HG02943 (cell line): Measurements from ENCODE around the gene OSBPL9.
"Not testable (repeated sequence)": the region's sequence is repeated elsewhere in the genome, so short reads cannot be mapped to it uniquely, and the experiment has no call there.

Experiments used
- ATAC-seq: cut with Tn5 transposase; IDR thresholded peaks from one replicate; pipeline ENCODE4 v1.9.1; 2021; ENCODE audit warnings: mild to moderate bottlenecking, low read depth, moderate library complexity; ENCODE audit not compliant: unreplicated experiment

OSBPL9 gene

DNA sequence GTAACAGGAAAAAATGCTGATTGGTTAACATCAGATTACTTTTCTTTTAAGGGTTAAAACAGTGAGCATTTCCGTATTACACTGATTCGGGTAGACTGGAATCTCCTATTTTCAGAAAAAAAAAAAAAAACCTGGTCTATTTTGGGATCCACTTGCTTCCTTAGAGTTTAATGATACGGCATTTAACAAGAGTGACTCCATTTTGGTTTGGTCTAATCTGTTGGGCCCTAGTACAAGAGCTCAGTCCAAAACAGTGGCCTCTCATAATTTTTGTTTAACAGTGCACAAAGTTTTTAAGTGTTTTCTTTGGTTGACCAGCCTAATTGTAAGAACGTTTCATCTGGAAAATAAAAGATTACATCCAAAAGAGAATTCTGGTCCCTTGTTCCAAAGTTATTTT lies 141.4 kb downstream of the OSBPL9 start:
- no peak for ATAC-seq

DNA sequence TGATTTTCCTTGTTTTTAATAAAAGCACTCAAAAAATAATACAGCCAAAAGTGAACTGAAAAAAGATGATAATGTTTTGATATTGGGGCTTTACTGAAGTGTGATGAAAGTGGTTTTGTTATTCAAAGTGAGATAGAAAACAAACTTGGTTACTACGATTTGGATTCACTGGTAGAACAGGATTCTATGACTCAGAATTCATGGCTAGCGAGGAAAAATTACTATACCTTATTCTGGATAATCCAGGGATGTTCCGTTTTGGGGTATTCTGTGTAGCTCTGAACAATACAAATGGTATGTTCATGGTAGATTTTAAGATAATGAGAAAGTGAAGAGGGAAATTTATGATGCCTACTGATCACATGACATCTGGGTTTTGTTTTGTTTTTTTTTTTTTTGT lies 144.0 kb downstream of the OSBPL9 start:
- no peak for ATAC-seq

DNA sequence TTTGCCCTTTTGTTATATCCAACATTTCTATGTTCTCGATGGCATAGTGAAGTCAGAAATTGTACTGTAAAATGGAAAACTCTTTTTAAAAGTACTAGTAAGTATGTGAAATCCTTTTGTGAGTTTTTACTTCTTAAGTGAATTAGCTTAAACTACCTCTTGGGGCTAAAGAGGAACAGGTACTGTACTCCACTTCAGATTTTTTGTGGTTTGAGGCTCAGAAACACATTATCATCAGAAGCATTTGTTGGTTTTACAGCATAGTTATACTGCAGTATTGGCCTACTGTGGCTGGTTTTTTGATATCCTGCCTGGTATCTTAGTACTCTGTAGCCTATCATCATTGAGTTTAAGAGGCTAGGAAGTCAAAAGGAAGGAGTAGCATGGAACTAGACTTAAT lies 144.5 kb downstream of the OSBPL9 start:
- ATAC-seq = no peak

DNA sequence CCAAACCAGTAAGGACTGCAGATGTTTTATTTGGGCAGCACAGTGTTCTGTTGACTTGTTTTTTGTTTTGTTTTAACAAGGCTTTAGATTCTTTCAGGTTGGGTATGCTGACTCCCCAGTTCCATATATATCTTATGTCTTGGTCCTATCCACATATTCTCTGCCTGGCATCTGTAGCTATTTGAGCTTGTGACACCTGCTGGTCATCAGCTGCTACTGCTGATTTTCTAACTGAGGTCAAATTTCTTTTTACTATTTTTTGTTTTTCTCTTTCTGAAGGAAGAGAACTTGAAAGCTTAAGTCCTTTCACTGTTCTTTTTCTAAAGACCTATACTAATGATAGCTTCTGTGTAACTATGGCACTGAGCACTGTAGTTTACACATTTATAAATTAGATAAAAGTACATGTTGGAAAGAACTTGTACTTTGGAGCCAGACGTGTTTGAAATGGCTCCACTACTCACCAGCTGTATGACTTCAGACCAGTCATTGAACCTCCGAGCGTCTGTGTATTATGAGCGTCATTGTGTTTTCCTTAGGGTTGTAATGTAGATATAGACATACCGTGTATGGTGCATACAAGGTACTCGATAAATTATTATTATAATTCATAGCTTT lies 152.2 kb downstream of the OSBPL9 start:
- ATAC-seq = no peak

DNA sequence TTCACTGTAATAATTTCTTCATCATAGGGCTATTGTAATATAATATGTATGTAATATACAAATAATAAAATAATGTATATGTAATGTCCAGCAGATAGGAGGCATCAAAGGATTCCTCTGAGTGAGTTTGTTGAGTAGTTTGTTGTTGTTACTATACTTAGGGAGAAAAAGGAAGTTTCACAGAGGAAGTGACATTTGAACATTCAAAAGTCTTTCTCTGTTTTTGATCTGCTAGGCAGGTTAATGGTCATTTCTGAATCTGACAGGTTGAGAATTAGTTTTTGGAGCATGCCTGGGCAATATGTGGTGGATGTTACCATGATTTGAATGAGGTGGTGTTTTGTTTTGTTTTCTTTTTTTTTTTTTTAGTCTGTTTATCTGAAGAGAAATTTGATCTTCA lies 159.5 kb downstream of the OSBPL9 start:
- no peak for ATAC-seq

DNA sequence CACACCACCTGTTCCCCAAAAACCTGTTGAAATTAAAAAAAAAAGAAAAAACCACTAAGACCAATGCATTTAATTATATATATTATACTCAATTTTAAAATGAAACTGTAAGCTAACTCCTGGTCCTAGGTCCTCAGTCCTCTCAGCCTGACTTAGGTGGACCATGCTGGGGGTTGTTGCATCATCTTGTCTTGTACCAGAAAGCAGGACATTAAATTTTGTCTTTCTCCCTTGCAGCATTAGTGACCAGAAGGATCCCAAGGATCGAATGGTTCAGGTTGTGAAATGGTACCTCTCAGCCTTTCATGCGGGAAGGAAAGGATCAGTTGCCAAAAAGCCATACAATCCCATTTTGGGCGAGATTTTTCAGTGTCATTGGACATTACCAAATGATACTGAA lies 164.0 kb downstream of the OSBPL9 start:
- ATAC-seq = no peak

DNA sequence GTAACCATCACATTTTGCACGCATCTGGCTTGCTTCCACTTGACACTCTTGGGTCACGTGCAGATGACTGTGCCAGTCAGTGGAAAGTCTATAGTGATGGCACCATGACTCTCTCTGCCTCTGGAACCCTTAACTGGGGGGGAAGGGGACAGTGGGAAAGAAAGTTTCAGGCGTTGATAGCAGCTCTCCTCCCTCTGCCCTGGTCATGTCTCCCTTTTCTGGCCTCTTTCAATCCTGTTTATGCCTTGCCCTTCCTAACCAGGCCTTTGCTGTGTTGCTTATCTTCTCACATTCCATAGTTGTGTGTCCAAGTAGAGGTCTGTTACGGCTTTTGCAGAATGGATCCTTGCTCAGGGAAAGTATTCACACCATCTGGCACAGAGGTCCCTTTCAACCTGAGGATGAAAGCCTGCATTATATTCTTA lies 168.1 kb downstream of the OSBPL9 start:
- no peak for ATAC-seq

DNA sequence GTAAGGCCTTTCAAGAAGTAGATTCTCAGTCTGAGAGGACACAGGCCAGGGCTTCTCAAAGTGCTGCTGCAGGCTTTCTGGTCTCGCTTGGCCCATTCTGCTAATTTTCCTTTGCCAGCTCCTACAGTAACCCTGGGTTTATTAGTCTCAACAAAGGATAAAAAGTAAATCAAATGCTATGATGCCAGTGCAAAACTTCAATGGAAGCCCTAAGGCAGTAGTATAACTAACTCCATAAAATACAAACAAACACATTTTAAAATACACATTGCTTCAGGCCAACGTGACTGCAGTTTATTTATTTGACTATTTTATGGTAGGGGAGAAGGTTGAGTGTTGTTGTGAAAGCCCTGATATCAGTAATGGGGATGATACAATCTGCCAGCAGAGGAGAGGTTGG lies 172.0 kb downstream of the OSBPL9 start:
- ATAC-seq = no peak

DNA sequence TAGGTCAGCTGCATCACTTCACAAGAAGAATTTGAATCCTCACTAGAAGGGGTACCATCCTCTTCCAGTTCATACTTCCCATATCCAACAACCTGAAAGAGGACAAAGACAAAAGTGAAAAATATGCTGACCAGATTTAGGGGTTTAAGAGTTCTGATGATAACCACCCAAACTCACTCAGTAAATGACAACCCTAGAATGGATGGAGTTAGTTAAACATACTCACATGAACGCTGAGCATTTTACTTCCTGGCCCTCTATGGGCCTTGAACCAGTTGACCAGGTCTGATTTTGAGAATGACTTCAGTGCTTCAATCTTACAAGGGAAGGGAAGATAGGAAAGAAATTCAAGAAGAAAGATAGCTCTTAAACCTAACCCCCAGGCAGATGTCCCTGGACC lies 172.4 kb downstream of the OSBPL9 start:
- no peak for ATAC-seq

DNA sequence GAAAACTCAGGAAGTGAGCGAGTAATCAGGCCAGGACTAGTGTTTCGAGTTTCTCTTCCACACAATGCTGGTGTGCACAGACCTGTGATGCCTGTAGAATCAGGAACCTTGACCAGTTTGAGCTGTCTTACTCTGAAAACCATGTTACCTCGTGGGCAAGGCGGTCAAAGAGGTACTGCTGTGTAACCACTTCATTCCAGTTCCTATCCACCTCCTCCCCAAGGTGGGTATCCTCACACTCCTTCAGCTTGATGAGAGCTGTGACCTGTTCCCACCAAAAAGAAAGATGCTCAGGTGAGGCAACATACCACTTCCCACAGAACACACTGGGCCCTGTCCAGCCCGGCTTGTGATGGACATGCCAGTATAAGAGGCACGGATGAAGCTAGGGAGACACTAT lies 173.5 kb downstream of the OSBPL9 start:
- ATAC-seq = no peak

DNA sequence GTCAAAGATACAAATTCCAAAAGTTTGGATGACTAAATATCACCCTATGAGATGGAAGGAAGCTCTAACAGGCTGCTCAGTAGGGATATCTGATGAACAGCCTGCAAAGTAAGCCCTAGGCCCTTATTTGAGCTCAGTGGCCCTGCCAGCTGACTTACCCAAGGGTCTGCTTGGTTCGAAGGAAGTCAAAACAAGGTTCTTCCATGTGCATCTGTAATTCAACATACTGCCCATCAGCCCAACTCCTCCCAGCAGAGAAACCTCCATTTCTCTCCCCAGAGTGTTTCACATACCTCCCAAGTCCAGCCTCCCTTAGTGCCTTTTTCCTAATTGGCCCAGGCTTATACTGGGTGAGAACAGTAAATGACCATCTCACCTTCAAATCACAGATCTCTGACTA lies 175.0 kb downstream of the OSBPL9 start:
- no peak for ATAC-seq

DNA sequence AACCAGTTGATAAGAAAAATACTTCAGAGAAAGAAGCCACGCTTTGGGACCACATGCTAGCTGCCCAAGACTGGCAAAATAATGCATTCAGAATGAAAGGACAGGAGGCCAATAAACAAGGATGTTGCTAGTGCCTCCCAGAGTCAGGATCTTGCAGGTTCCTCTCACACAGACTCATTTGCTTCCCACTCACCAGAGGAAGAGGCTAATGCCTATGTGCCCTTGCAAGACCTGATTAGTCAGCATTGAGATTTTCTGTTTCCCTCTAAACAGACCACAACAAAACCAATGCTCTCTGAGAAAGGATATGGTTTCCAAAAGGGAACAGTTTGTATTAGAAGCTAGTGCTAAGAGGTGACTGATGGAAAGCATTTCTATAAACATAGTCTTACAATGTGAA lies 176.0 kb downstream of the OSBPL9 start:
- no peak for ATAC-seq

DNA sequence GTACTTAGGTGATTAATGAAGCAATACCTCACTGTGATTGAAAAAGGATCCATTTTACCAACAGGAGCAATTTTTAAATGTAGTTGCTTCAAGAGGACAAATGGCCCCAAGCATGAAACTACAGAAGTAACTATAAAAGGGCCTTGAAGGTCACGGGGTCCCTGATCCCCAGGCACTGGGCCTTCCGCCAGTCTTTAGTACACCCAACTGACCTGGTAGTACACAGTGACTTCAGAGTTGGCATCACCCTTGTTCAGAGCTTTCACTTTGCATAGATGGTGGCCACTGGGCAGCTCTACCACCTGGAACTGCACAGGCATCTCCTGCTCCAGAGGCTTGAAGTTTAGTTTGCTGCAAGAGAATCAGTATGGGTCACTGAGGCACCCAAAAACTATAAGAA lies 177.4 kb downstream of the OSBPL9 start:
- ATAC-seq = no peak

DNA sequence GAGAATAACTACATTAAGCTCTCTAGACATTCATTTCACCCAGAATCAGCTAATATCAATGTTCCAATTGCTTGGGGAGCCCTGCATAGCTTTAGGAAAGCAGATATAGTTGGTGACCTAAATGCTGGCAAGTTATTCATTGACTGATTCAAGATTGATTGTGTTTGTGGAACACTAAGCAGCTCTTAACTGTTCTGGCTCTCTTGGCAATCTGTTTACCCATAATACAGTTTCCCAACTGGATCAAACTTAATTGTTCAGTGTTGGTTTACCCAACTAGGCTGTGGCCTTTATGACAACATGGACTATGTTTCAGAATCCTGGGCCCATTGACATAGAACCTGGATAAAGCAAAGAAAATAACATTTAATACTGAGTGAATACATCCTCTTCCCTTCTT lies 178.0 kb downstream of the OSBPL9 start:
- no peak for ATAC-seq

DNA sequence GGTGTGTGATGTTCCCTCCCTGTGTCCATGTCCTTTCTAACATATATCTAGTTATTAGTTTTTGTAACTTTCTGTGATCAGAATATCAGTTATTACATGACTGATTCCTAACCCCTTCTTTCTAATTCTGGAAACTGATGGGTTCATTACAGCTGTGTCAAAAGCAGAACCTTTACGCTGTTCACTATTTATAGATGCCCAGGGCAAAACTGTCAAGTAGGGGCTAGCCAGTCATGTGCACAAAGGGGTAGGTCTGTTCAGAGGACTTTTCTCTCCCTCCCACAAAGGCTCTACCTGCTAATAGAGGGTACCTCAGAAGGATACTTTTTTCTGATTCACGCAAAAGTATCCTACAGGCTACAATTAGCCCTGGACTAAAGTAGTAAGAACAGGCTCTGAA lies 182.5 kb downstream of the OSBPL9 start:
- no peak for ATAC-seq

DNA sequence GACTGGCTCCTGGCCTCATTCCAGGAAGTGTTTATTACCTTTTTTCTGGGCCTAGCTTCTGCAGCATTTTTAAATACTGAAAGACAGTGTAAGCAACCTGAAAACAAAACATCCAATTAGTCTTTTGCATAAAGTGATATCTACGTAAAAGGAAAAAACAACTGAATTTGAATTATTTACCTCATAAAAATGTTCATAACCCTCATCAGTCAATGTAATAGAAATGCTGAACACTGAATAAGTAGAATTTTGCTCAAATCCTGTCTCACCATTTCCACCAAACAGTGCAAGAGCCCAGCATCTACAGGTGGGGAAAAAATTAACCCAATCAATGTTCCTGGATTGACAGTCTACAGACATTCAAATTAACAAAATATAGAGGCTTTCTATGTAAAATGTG lies 197.6 kb downstream of the OSBPL9 start:
- ATAC-seq = no peak

DNA sequence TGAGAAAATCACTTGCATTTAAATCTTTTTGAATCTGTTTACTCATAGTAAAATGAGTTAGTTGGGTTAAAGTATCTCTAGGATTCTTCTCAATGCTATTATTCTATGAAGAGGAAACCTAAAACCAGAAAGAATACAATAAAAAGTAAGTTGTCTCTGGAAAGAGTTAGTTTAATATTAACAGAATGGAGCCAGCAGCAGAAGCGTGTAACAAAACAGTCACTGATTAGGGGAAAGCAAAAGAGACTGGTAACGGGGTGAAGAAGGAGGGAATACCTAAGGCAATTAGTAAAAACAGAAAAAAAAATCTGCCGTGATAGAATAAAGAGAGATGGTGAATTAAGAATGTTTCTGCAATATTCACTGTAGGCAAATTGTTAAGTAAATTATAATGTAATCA lies 201.6 kb downstream of the OSBPL9 start:
- no peak for ATAC-seq

DNA sequence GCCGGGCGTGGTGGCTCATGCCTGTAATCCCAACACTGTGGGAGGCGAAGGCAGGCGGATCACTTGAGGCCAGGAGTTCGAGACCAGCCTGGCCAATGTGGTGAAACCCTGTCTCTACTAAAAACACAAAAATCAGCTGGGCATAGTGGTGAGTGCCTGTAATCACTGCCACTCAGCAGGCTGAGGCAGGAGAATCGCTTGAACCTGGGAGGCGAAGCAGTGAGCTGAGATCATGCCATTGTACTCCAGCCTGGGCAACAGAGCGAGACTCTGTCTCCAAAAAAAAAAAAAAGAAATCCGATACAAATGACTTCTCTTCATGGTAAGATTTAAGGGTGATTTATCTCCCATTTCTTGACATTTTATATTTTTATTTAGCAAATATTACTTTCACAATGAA lies 202.1 kb downstream of the OSBPL9 start:
- not testable (repeated sequence) for ATAC-seq

DNA sequence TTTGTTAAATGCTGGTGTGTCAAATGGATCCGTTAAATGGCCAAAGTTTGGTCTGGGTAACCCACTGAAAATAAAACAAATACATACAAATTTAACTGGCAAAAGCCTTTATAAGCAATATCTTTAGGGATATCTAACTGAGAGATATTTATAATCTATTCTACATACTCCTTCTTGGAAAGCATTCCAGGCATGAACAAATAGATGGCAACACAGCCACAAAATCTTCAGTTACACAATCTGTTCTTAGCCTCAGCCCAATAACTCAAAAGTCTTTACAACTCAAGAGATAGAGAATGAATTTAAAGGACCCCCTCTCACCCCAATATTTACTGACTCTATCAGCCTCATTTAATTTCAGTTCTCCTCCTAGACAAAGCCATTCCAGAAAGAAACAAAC lies 202.9 kb downstream of the OSBPL9 start:
- no peak for ATAC-seq

DNA sequence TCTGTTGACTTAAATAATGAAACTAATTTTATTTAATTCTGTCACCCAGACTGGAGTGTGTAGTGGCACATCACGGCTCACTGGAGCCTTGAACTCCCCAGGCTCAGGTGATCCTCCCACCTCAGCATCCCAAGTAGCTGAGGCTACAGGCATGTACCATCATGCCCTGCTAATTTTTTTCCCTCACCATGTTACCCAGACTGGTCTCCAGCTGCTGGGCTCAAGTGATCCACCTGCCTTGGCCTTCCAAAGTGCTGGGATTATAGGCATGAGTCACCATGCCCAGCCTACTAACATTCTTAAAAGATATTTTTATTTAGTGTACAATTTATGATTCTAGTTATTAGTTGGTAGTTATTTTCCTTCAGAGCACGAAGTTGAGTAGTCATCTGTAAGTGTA lies 212.2 kb downstream of the OSBPL9 start:
- ATAC-seq = no peak

DNA sequence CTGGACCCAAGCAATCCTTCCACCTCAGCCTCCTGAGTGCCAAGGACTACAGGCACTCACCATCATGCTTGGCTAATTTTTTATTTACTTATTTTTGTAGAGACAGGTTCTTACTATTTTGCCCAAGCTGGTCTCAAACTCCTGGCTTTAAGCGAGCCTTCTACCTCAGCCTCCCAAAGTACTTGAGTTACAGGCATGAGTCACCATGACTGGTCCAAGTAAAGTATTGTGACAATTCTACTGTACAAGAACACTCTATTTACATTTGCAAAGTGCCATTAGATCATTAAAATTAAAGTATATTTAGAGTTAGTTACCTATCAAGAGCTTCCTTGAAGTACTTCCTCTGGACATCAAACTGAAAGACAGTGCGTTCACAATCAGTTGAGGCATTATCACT lies 216.8 kb downstream of the OSBPL9 start:
- no peak for ATAC-seq

DNA sequence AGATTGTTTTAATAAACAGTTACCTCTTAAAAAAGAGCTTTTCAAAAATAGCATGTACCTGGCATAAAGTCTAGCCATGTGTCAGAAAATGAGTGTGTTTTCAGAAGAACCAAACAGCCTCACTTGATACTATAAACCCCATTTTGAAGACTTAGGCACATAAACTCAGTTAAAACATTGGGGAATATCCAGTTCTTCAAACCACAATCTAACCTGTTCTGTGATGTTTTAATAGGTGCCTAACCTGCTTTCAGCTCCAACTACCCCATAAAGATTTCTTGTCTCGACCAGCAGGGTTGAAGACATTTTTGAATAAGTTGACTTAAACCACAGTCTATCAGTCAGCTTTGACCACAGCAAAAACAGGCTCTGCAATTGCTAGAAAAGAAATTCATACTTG lies 220.4 kb downstream of the OSBPL9 start:
- ATAC-seq = no peak
